Nephron (organoid): ENCODE results near the gene EIF4E3.

Experiments used
- H3K27ac Mint-ChIP-seq, 3 experiments: 2 replicates each; pipeline ENCODE4 v1.8.0; 2020; ENCODE audit warnings: mixed read lengths in 3 of 3, mild to moderate bottlenecking in 2 of 3, moderate library complexity in 1 of 3
- H3K27me3 Mint-ChIP-seq: 2 replicates; pipeline ENCODE4 v1.8.0; 2021; ENCODE audit warnings: low read depth, mild to moderate bottlenecking, moderate library complexity, mixed read lengths
- H3K36me3 Mint-ChIP-seq: 2 replicates; pipeline ENCODE4 v1.8.0; 2020; ENCODE audit warnings: low read depth, mixed read lengths
- H3K4me1 Mint-ChIP-seq: 2 replicates; pipeline ENCODE4 v1.8.0; 2020; ENCODE audit warnings: mixed read lengths
- H3K4me3 Mint-ChIP-seq, 3 experiments: 2 replicates each; pipeline ENCODE4 v1.8.0; 2020; ENCODE audit warnings: mild to moderate bottlenecking in 3 of 3, mixed read lengths in 3 of 3, moderate library complexity in 2 of 3
- H3K9me3 Mint-ChIP-seq: 2 replicates; pipeline ENCODE4 v1.8.0; 2020; ENCODE audit warnings: mixed read lengths
- TF ChIP-seq, protein P1 (sequence below), 3 experiments: fragments of 200-600 bp; sonication (generic); IDR thresholded peaks; one replicate each; pipeline ENCODE4 v1.5.0; 2021; ENCODE audit warnings: antibody characterized with exemption in 3 of 3; ENCODE audit not compliant: unreplicated experiment in 3 of 3

The EIF4E3 gene

GRCh38 chr3:71721651-71722157 lies 3.5 kb downstream of the EIF4E3 start:
- H3K4me3 Mint-ChIP-seq: peak overlapping the region in 1 of 3 experiments; percentile 38
- peaks cover 48% of the 10 kb centered on the region for H3K27me3 Mint-ChIP-seq
- no peaks in the 10 kb centered on the region for H3K9me3 Mint-ChIP-seq

DNA sequence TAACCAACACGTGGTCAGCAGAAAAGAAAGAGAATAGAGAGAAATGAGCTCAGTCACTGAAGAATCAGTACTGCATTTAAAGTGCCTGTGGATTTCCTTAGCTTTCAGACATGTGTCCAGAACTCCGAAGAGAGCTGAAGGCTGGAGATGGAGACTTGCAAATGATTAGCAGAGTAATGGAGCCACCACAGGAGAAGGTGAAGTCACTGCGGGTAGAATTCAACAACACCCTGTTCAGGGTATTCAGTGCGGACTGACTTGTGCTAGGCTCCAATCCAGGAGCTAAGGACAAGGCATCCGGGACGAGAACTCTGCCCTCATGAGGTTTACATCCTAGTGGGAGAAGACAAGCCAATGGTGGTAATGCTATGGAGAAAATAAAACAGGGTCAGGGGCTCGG lies 4.2 kb downstream of the EIF4E3 start:
- TF ChIP-seq, protein P1, sequence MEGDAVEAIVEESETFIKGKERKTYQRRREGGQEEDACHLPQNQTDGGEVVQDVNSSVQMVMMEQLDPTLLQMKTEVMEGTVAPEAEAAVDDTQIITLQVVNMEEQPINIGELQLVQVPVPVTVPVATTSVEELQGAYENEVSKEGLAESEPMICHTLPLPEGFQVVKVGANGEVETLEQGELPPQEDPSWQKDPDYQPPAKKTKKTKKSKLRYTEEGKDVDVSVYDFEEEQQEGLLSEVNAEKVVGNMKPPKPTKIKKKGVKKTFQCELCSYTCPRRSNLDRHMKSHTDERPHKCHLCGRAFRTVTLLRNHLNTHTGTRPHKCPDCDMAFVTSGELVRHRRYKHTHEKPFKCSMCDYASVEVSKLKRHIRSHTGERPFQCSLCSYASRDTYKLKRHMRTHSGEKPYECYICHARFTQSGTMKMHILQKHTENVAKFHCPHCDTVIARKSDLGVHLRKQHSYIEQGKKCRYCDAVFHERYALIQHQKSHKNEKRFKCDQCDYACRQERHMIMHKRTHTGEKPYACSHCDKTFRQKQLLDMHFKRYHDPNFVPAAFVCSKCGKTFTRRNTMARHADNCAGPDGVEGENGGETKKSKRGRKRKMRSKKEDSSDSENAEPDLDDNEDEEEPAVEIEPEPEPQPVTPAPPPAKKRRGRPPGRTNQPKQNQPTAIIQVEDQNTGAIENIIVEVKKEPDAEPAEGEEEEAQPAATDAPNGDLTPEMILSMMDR (IDR thresholded peaks at IDR 0.05; ENCODE audit: unreplicated experiment in 3 of 3): no peak
- no peaks in the 10 kb centered on the region for H3K36me3 Mint-ChIP-seq
- peaks cover 44% of the 10 kb centered on the region for H3K27me3 Mint-ChIP-seq
- no peak overlapping the region for H3K27ac Mint-ChIP-seq
- H3K4me3 Mint-ChIP-seq: no peak overlapping the region
- H3K9me3 Mint-ChIP-seq: no peaks in the 10 kb centered on the region
- H3K4me1 Mint-ChIP-seq: peaks cover 11% of the 10 kb centered on the region

More at GRCh38 chr3:71721651-71722157, 3.5 kb downstream of the EIF4E3 start:
- TF ChIP-seq, protein P1 (IDR thresholded peaks at IDR 0.05; ENCODE audit: unreplicated experiment in 3 of 3): no peak
- Mint-ChIP-seq H3K27ac (no peak overlapping the region), H3K36me3 (no peaks in the 10 kb centered on the region), H3K4me1 (peaks cover 14% of the 10 kb centered on the region)

DNA sequence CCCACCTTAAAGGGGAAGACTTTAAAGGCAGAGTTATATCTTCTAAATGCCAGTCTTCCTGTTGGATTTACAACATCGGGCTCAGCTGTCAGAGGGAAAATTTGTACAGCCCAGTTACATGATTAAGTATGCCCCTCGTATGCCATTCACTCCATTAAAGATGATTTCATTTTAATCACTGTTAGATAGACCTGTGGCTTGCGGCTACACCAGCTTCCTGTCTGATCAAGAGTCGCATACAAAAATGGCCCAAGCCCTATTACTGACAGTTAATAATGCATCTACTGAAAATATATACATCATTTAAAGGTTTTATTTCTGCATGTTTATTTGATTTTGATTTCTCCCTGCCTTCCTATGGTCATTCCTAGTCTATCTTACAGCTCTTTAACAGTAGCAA lies 7.1 kb downstream of the EIF4E3 start:
- TF ChIP-seq, protein P1 (IDR thresholded peaks at IDR 0.05; ENCODE audit: unreplicated experiment in 3 of 3): no peak
- H3K9me3 Mint-ChIP-seq: no peaks in the 10 kb centered on the region
- H3K27ac Mint-ChIP-seq: no peak overlapping the region
- H3K4me3 Mint-ChIP-seq: no peak overlapping the region
- H3K27me3 Mint-ChIP-seq: peaks cover 29% of the 10 kb centered on the region
- H3K4me1 Mint-ChIP-seq: no peaks in the 10 kb centered on the region
- H3K36me3 Mint-ChIP-seq: no peaks in the 10 kb centered on the region

DNA sequence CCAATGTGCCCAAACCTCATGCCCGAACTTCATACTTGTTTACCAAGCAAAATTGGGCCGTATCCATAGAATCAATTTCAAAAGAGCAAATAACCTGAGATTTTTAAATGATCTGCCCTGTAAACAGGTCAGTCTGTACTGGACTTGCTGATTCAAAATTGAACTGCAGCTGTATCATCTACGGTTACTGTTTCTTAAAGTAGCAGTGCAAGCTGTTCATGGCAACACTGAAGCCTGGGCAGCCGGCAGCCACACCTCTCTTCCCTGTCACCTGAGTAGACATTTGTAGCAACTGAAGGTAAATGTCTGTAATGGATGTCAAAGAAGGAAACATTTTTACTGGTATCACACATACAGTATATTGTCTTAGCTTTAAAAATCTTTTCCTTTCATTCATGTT lies 10.6 kb downstream of the EIF4E3 start:
- no peaks in the 10 kb centered on the region for H3K4me1 Mint-ChIP-seq
- H3K27ac Mint-ChIP-seq: no peak overlapping the region
- TF ChIP-seq, protein P1 (IDR thresholded peaks at IDR 0.05; ENCODE audit: unreplicated experiment in 3 of 3): no peak
- H3K36me3 Mint-ChIP-seq: peaks cover 4% of the 10 kb centered on the region
- H3K27me3 Mint-ChIP-seq: peaks cover 11% of the 10 kb centered on the region
- no peak overlapping the region for H3K4me3 Mint-ChIP-seq
- H3K9me3 Mint-ChIP-seq: no peaks in the 10 kb centered on the region

- H3K4me3 Mint-ChIP-seq: no peak overlapping the region
- no peaks in the 10 kb centered on the region for H3K4me1 Mint-ChIP-seq
- H3K9me3 Mint-ChIP-seq: no peaks in the 10 kb centered on the region
- TF ChIP-seq, protein P1 (IDR thresholded peaks at IDR 0.05; ENCODE audit: unreplicated experiment in 3 of 3): no peak
- H3K27me3 Mint-ChIP-seq: peaks cover 3% of the 10 kb centered on the region
- H3K36me3 Mint-ChIP-seq: peaks cover 4% of the 10 kb centered on the region
- no peak overlapping the region for H3K27ac Mint-ChIP-seq
Measured at GRCh38 chr3:71713041-71713440, 12.2 kb downstream of the EIF4E3 start.

DNA sequence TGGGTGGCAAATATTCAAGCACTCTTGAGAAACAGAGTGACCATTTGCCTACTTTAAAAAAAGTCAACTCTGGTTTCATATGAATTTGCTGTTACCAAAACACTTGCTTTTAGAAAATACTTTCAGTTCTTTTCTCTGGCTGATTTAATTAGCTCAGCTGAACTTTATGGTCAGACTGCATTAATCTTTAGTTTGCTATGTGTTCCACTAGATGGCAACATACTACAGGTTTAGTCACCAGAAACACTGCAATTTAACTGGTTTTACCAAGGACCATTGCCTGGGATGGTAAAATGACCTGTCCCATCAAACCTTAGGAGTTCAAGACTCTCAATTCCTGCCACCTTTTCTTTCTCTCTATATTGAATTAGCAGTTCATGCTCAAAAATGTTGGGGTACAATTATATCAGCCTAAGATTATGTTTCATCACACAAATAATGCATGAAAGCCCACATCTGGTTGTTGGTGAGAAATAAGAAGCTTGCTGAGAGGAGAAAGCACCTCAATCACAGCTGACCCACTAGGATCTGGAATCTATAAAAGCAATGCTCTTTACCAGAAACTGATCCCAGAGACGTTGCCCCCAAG lies 14.2 kb downstream of the EIF4E3 start:
- Mint-ChIP-seq H3K9me3 (no peaks in the 10 kb centered on the region), H3K4me3 (no peak overlapping the region), H3K4me1 (no peaks in the 10 kb centered on the region), H3K36me3 (peaks cover 4% of the 10 kb centered on the region), H3K27me3 (peaks cover 3% of the 10 kb centered on the region), H3K27ac (no peak overlapping the region)
- TF ChIP-seq, protein P1 (IDR thresholded peaks at IDR 0.05; ENCODE audit: unreplicated experiment in 3 of 3): peak; percentile 64 to 70 (median 69)
